HEK293 (cell line): ENCODE data around the gene RBBP5.
A peak's percentile ranks its signal among the peaks of the same experiment; 100 is the strongest.

ENCODE experiments used
- CTCF ChIA-PET: fragments of 350-600 bp; formaldehyde crosslinking; extraction: SDS; loops from one replicate; lab custom pipeline; 2021; ENCODE audit warnings: antibody characterized with exemption; lab: Yijun Ruan, JAX
- POLR2A ChIA-PET: fragments of 300-600 bp; formaldehyde crosslinking; extraction: SDS; loops from one replicate; lab custom pipeline; 2020; ENCODE audit warnings: antibody characterized with exemption, inconsistent platforms; lab: Yijun Ruan, JAX
- H3K27ac ChIP-seq: fragments of 200-500 bp; sonication (Bioruptor generic); 2 replicates; pipeline ENCODE4 v1.5.1; 2014; ENCODE audit warnings: low read depth, low read length, control low read depth, inconsistent platforms; ENCODE audit errors: extremely low read depth
- H3K36me3 ChIP-seq, 2 experiments: fragments of 200-500 bp in 1 of 2; sonication (Bioruptor generic) in 1 of 2; 1 replicate in 1 of 2; 2 replicates in 1 of 2; pipeline ENCODE4 v1.5.1; 2014 to 2017; ENCODE audit warnings: inconsistent platforms in 2 of 2, low read length in 2 of 2; ENCODE audit not compliant: control insufficient read depth in 2 of 2, insufficient read depth in 1 of 2
- H3K4me1 ChIP-seq: fragments of 200-500 bp; sonication (Bioruptor generic); 2 replicates; pipeline ENCODE4 v1.5.1; 2014; ENCODE audit warnings: mild to moderate bottlenecking, low read length, inconsistent platforms; ENCODE audit not compliant: control insufficient read depth, insufficient read depth
- H3K4me3 ChIP-seq: 2 replicates; pipeline ENCODE4 v1.5.1; 2011; ENCODE audit warnings: low read depth, mild to moderate bottlenecking, control low read depth, low read length, moderate library complexity
- H3K9me3 ChIP-seq: fragments of 200-500 bp; sonication (Bioruptor generic); 2 replicates; pipeline ENCODE4 v1.5.1; 2014; ENCODE audit warnings: low read depth, low read length, inconsistent platforms; ENCODE audit not compliant: control insufficient read depth, insufficient read depth
- GLI2 ChIP-seq: fragments of 450-650 bp; formaldehyde crosslinking; IDR thresholded peaks from 2 replicates; pipeline ENCODE4; 2017; ENCODE audit warnings: missing biosample characterization, missing genetic modification characterization, low read depth, borderline replicate concordance
- HOXA7 ChIP-seq: sonication (generic); formaldehyde crosslinking; IDR thresholded peaks from 2 replicates; pipeline ENCODE4 v1.8.1; 2022; ENCODE audit warnings: missing genetic modification reagents, borderline replicate concordance
- PRDM10 ChIP-seq: fragments of 450-650 bp; formaldehyde crosslinking; IDR thresholded peaks from 2 replicates; pipeline ENCODE4 v1.5.1; 2016; ENCODE audit warnings: missing biosample characterization, missing genetic modification characterization
- SCRT1 ChIP-seq: fragments of 450-650 bp; formaldehyde crosslinking; IDR thresholded peaks from 2 replicates; pipeline ENCODE4 v1.5.1; 2016; ENCODE audit warnings: missing biosample characterization, missing genetic modification characterization, borderline replicate concordance
- SP3 ChIP-seq: fragments of 450-650 bp; formaldehyde crosslinking; IDR thresholded peaks from 2 replicates; pipeline ENCODE4 v1.5.1; 2016; ENCODE audit warnings: missing biosample characterization, missing genetic modification characterization
- ZBTB17 ChIP-seq: fragments of 450-650 bp; formaldehyde crosslinking; IDR thresholded peaks from 2 replicates; pipeline ENCODE4 v1.5.1; 2016; ENCODE audit warnings: missing biosample characterization, missing genetic modification characterization
- ZEB2 ChIP-seq: fragments of 450-650 bp; formaldehyde crosslinking; IDR thresholded peaks from 2 replicates; pipeline ENCODE4 v1.5.1; 2016; ENCODE audit warnings: missing biosample characterization, missing genetic modification characterization
- ZFP37 ChIP-seq: fragments of 450-650 bp; formaldehyde crosslinking; IDR thresholded peaks from 2 replicates; pipeline ENCODE4 v1.5.1; 2016; ENCODE audit warnings: missing biosample characterization, missing genetic modification characterization
- ZNF2 ChIP-seq: fragments of 450-650 bp; formaldehyde crosslinking; IDR thresholded peaks from 2 replicates; pipeline ENCODE4 v1.5.1; 2016; ENCODE audit warnings: missing biosample characterization, missing genetic modification characterization
- ZNF239 ChIP-seq: fragments of 450-650 bp; formaldehyde crosslinking; IDR thresholded peaks from 2 replicates; pipeline ENCODE4 v1.5.1; 2016; ENCODE audit warnings: missing biosample characterization, missing genetic modification characterization
- ZNF341 ChIP-seq: fragments of 450-650 bp; formaldehyde crosslinking; IDR thresholded peaks from 2 replicates; pipeline ENCODE4; 2016; ENCODE audit warnings: low read depth, missing biosample characterization, missing genetic modification characterization
- ZNF394 ChIP-seq: fragments of 450-650 bp; formaldehyde crosslinking; IDR thresholded peaks from 2 replicates; pipeline ENCODE4 v1.5.1; 2016; ENCODE audit warnings: missing biosample characterization, missing genetic modification characterization, mild to moderate bottlenecking, moderate library complexity, borderline replicate concordance
- ZNF433 ChIP-seq: fragments of 450-650 bp; formaldehyde crosslinking; IDR thresholded peaks from 2 replicates; pipeline ENCODE4 v1.5.1; 2016; ENCODE audit warnings: missing biosample characterization, missing genetic modification characterization, low read depth
- ZNF510 ChIP-seq: fragments of 450-650 bp; formaldehyde crosslinking; IDR thresholded peaks from 2 replicates; pipeline ENCODE4 v1.5.1; 2018; ENCODE audit warnings: mild to moderate bottlenecking, missing genetic modification characterization, missing biosample characterization; ENCODE audit not compliant: insufficient replicate concordance
- ZNF529 ChIP-seq: fragments of 450-650 bp; formaldehyde crosslinking; IDR thresholded peaks from 2 replicates; pipeline ENCODE4 v1.5.1; 2017; ENCODE audit warnings: missing genetic modification characterization, missing biosample characterization; ENCODE audit not compliant: insufficient replicate concordance
- ZNF544 ChIP-seq: fragments of 450-650 bp; formaldehyde crosslinking; IDR thresholded peaks from 2 replicates; pipeline ENCODE4 v1.5.0; 2017; ENCODE audit warnings: missing biosample characterization, missing genetic modification characterization
- ZNF571 ChIP-seq: fragments of 450-650 bp; formaldehyde crosslinking; IDR thresholded peaks from 2 replicates; pipeline ENCODE4 v1.5.0; 2017; ENCODE audit warnings: missing biosample characterization, missing genetic modification characterization
- ZNF585B ChIP-seq: fragments of 450-650 bp; formaldehyde crosslinking; IDR thresholded peaks from 2 replicates; pipeline ENCODE4 v1.5.1; 2016; ENCODE audit warnings: missing biosample characterization, missing genetic modification characterization
- ZNF600 ChIP-seq: fragments of 450-650 bp; formaldehyde crosslinking; IDR thresholded peaks from 2 replicates; pipeline ENCODE4 v1.5.1; 2016; ENCODE audit warnings: missing biosample characterization, missing genetic modification characterization
- ZNF843 ChIP-seq: fragments of 450-650 bp; formaldehyde crosslinking; IDR thresholded peaks from 2 replicates; pipeline ENCODE4 v1.5.1; 2016; ENCODE audit warnings: missing biosample characterization, missing genetic modification characterization
- ZSCAN23 ChIP-seq: fragments of 450-650 bp; formaldehyde crosslinking; IDR thresholded peaks from 2 replicates; pipeline ENCODE4 v1.5.1; 2016; ENCODE audit warnings: missing biosample characterization, missing genetic modification characterization
- ZSCAN5A ChIP-seq: fragments of 450-650 bp; formaldehyde crosslinking; IDR thresholded peaks from 2 replicates; pipeline ENCODE4 v1.5.1; 2016; ENCODE audit warnings: missing biosample characterization, missing genetic modification characterization
- TF ChIP-seq, protein P1 (sequence below): fragments of 450-650 bp; formaldehyde crosslinking; IDR thresholded peaks from 2 replicates; pipeline ENCODE4 v1.5.1; 2016; ENCODE audit warnings: missing biosample characterization, missing genetic modification characterization
- TF ChIP-seq, protein P2 (sequence below): fragments of 450-650 bp; formaldehyde crosslinking; IDR thresholded peaks from 2 replicates; pipeline ENCODE4 v1.5.1; 2017; ENCODE audit warnings: missing biosample characterization, missing genetic modification characterization

The RBBP5 gene

DNA sequence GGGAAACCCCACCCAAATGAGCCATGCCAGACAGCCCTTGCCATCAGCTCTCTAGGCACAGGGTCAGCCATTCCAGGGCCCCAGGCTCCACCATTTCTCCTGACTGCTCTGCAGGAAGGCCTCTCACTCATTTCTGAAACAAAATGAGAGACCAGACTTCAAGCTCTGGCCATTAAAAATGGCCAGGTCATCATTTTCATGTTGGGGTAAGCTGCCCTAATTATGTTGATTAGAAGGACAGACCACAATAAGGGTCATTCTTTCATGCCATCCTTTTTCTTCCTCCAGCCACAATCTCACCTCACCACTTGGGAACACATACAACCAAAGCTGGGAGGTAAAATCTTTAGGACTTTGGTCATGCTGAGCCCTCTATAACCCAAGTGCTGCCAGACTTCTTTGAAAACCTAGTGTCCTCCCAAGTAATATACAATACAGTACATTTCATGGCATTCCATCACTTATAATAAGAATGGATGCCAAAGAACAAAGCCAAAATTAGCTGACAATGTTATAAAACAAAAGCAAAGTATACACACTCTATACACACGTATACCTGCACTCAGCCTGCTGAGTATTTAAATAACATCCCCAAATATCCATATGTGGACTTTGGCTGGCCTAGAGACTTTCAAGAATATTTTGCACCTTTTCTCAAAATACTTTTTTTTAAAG is 22.4 kb upstream of the RBBP5 start:
- Histone ChIP-seq H3K4me1 (no peaks in the 10 kb centered on the region), H3K9me3 (no peaks in the 10 kb centered on the region), H3K27ac (no peak overlapping the region), H3K4me3 (no peak overlapping the region), H3K36me3 (peaks cover 0 to 17% of the 10 kb centered on the region in 2 experiments; a peak in 1 of 3 replicates)
- ChIA-PET CTCF (interaction anchor here (0.5 to 2.6 kb wide), 13 partner anchors 8 to 629 kb away, joined by 3 to 7 read pairs (median 4); no protein-coding TSS in a partner anchor), POLR2A (interaction anchor here (0.5 to 1.3 kb wide), 3 partner anchors 22 to 51 kb away, joined by 3 to 4 read pairs (median 3); partner anchors contain the start of gene RBBP5)
- TF ChIP-seq ZSCAN23 (tag by site-specific recombination) (no peak), ZNF544 (tag by site-specific recombination) (no peak), ZNF2 (no peak), HOXA7 (CRISPR knock-in tag) (no peak), SP3 (tag by site-specific recombination) (no peak), ZSCAN5A (tag by site-specific recombination) (no peak), ZEB2 (tag by site-specific recombination) (no peak), ZNF510 (tag by site-specific recombination) (no peak), ZNF600 (no peak), ZNF394 (tag by site-specific recombination) (no peak), ZNF571 (no peak), ZNF843 (tag by site-specific recombination) (no peak), SCRT1 (tag by site-specific recombination) (no peak), ZNF239 (no peak), GLI2 (no peak), ZNF529 (tag by site-specific recombination) (no peak)

- Histone ChIP-seq H3K4me3 (no peak overlapping the region), H3K9me3 (no peaks in the 10 kb centered on the region), H3K36me3 (peaks cover 0 to 4% of the 10 kb centered on the region in 2 experiments; a peak in 1 of 3 replicates), H3K4me1 (no peaks in the 10 kb centered on the region), H3K27ac (no peak overlapping the region)
- POLR2A ChIA-PET: interaction anchor here (1.0 to 1.7 kb wide), 2 partner anchors 19 to 20 kb away, joined by 3 to 6 read pairs; partner anchors contain the start of gene RBBP5
- CTCF ChIA-PET: interaction anchor here (0.7 to 2.9 kb wide), 24 partner anchors 9 to 268 kb away, joined by 3 to 29 read pairs (median 6); partner anchors contain the start of genes RBBP5 and TMCC2
- TF ChIP-seq ZNF341: no peak
- 0 out of 2 replicates have a peak, but pooled peaks have one; percentile 19 for TF ChIP-seq ZBTB17 (tag by site-specific recombination)
- no peak for TF ChIP-seq ZFP37 (tag by site-specific recombination)
- peak; percentile 84 for TF ChIP-seq PRDM10 (tag by site-specific recombination)
- TF ChIP-seq, protein P1, sequence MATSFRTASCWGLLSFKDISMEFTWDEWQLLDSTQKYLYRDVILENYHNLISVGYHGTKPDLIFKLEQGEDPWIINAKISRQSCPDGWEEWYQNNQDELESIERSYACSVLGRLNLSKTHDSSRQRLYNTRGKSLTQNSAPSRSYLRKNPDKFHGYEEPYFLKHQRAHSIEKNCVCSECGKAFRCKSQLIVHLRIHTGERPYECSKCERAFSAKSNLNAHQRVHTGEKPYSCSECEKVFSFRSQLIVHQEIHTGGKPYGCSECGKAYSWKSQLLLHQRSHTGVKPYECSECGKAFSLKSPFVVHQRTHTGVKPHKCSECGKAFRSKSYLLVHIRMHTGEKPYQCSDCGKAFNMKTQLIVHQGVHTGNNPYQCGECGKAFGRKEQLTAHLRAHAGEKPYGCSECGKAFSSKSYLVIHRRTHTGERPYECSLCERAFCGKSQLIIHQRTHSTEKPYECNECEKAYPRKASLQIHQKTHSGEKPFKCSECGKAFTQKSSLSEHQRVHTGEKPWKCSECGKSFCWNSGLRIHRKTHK (tag by site-specific recombination): no peak
- TF ChIP-seq ZNF433 (tag by site-specific recombination): no peak
- TF ChIP-seq, protein P2, sequence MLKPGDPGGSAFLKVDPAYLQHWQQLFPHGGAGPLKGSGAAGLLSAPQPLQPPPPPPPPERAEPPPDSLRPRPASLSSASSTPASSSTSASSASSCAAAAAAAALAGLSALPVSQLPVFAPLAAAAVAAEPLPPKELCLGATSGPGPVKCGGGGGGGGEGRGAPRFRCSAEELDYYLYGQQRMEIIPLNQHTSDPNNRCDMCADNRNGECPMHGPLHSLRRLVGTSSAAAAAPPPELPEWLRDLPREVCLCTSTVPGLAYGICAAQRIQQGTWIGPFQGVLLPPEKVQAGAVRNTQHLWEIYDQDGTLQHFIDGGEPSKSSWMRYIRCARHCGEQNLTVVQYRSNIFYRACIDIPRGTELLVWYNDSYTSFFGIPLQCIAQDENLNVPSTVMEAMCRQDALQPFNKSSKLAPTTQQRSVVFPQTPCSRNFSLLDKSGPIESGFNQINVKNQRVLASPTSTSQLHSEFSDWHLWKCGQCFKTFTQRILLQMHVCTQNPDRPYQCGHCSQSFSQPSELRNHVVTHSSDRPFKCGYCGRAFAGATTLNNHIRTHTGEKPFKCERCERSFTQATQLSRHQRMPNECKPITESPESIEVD (tag by site-specific recombination): no peak
- no peak for TF ChIP-seq ZNF585B (tag by site-specific recombination)
Observed at GRCh38 chr1:205142102-205142469, 20.3 kb upstream of the RBBP5 start.
